A549 (cell line): ENCODE measurements around the gene SMTN.

Source experiments
- EP300 ChIP-seq, 2 experiments: fragments of >200 bp; sonication (Bioruptor Twin); formaldehyde crosslinking; IDR thresholded peaks; 2 replicates in 1 of 2; 3 replicates in 1 of 2; pipeline ENCODE4 v1.6.1; 2016 to 2017
- POLR2A ChIP-seq: IDR thresholded peaks from 2 replicates; pipeline ENCODE4 v1.6.1; 2012; ENCODE audit warnings: mild to moderate bottlenecking, low read length
- RARB ChIP-seq: fragments of 250-450 bp; sonication (Bioruptor Pico); IDR thresholded peaks from 2 replicates; pipeline ENCODE4 v1.8.0; 2021; ENCODE audit warnings: mild to moderate bottlenecking, moderate library complexity
- TP53 ChIP-seq: fragments of 250-450 bp; sonication (Bioruptor Pico); IDR thresholded peaks from 2 replicates; pipeline ENCODE4 v1.5.0; 2021; ENCODE audit warnings: mild to moderate bottlenecking, moderate library complexity

GRCh38 chr22:31144223-31144622 is 63.1 kb downstream of the SMTN start:
- TF ChIP-seq RARB (CRISPR knock-in tag), result no peak
- TF ChIP-seq EP300 (IDR thresholded peaks at IDR 0.05), result no peak
- TF ChIP-seq TP53 (CRISPR knock-in tag), result no peak
- TF ChIP-seq POLR2A, result no peak
